DMS79 treated with DMSO at 0.1 percent for 48 hours (cell line): ENCODE measurements around the gene TYW1B.
"Not testable (repeated sequence)": the region's sequence is repeated elsewhere in the genome, so short reads cannot be mapped to it uniquely, and the experiment has no call there.

Experiments
- DNase-seq: peaks from one replicate; lab custom pipeline; 2025; lab: John Stamatoyannopoulos, UW

The TYW1B gene

GRCh38 chr7:72816370-72817157 is 11.4 kb downstream of the TYW1B start:
- not testable (repeated sequence) for DNase-seq

GRCh38 chr7:72810437-72810836 is 17.6 kb downstream of the TYW1B start:
- not testable (repeated sequence) for DNase-seq

- not testable (repeated sequence) for DNase-seq
Measured at GRCh38 chr7:72808511-72808910, 19.5 kb downstream of the TYW1B start.

- DNase-seq: not testable (repeated sequence)
Measured at GRCh38 chr7:72806851-72807250, 21.1 kb downstream of the TYW1B start.

GRCh38 chr7:72805526-72806494 is 22.2 kb downstream of the TYW1B start:
- no peak for DNase-seq

- DNase-seq: not testable (repeated sequence)
Measured at GRCh38 chr7:72803778-72804177, 24.2 kb downstream of the TYW1B start.

GRCh38 chr7:72801564-72801963 is 26.4 kb downstream of the TYW1B start:
- DNase-seq: not testable (repeated sequence)

- not testable (repeated sequence) for DNase-seq
Measured at GRCh38 chr7:72795401-72795800, 32.6 kb downstream of the TYW1B start.

GRCh38 chr7:72793791-72794190 is 34.2 kb downstream of the TYW1B start:
- DNase-seq: no peak

- DNase-seq: not testable (repeated sequence)
Measured at GRCh38 chr7:72790698-72791060, 37.3 kb downstream of the TYW1B start.

- DNase-seq: not testable (repeated sequence)
Measured at GRCh38 chr7:72790048-72790697, 37.8 kb downstream of the TYW1B start.

GRCh38 chr7:72785166-72785955 is 42.6 kb downstream of the TYW1B start:
- no peak for DNase-seq

GRCh38 chr7:72783601-72784370 is 44.2 kb downstream of the TYW1B start:
- not testable (repeated sequence) for DNase-seq

GRCh38 chr7:72781631-72782030 is 46.4 kb downstream of the TYW1B start:
- no peak for DNase-seq

- no peak for DNase-seq
Measured at GRCh38 chr7:72781161-72781560, 46.8 kb downstream of the TYW1B start.

- not testable (repeated sequence) for DNase-seq
Measured at GRCh38 chr7:72780289-72780894, 47.6 kb downstream of the TYW1B start.

- DNase-seq: not testable (repeated sequence)
Measured at GRCh38 chr7:72777167-72777566, 50.8 kb downstream of the TYW1B start.

GRCh38 chr7:72772627-72773026 is 55.4 kb downstream of the TYW1B start:
- not testable (repeated sequence) for DNase-seq

GRCh38 chr7:72766994-72767393 is 61.0 kb downstream of the TYW1B start:
- not testable (repeated sequence) for DNase-seq

- DNase-seq: no peak
Measured at GRCh38 chr7:72760602-72761001, 67.4 kb downstream of the TYW1B start.
